ENCODE data around the gene RASGRP1. TPM values are rescaled to one million over a fixed set of nuclear protein-coding genes. Genes with fewer than 3 reads are reported as not detected.

The RASGRP1 gene
- polyA plus RNA-seq, 1 donor (not counting 4 experiments of a cell fraction or from before 2014, with no cell fraction given): 0.28 TPM

- no peak overlapping the region for H3K4me2 ChIP-seq (ENCODE audit: control insufficient read depth, extremely low read depth, insufficient read depth, low read depth, low read length)
- no peak overlapping the region for H2AFZ ChIP-seq (ENCODE audit: control insufficient read depth, low read length)
- H3K4me1 ChIP-seq (ENCODE audit: control insufficient read depth, extremely low read depth, insufficient read depth, low read length): no peaks in the 10 kb centered on the region
- H3K9me3 ChIP-seq (ENCODE audit: control insufficient read depth, low read depth, low read length): no peaks in the 10 kb centered on the region
- TF ChIP-seq EZH2 (IDR thresholded peaks at IDR 0.05; ENCODE audit: low read length): no peak
- TF ChIP-seq CTCF (optimal IDR thresholded peaks at IDR 0.05 in 1 of 3, IDR thresholded peaks at IDR 0.05 in 1 of 3, conservative IDR thresholded peaks at IDR 0.05 in 1 of 3; ENCODE audit: extremely low read depth in 1 of 3, insufficient read depth in 2 of 3, low read length in 3 of 3): no peak
- peaks cover 4% of the 10 kb centered on the region for H3K27me3 ChIP-seq (ENCODE audit: control insufficient read depth, extremely low read depth, insufficient read depth, low read length)
- no peaks in the 10 kb centered on the region for H3K36me3 ChIP-seq (ENCODE audit: control insufficient read depth in 2 of 2, extremely low read depth in 1 of 2, insufficient read depth in 2 of 2, low read length in 2 of 2)
- H3K9me1 ChIP-seq (ENCODE audit: control insufficient read depth, extremely low read depth, insufficient read depth, low read length): no peaks in the 10 kb centered on the region
- dilution Hi-C loops (cut with MboI; ENCODE audit: extremely low pct_ligation_motif_present, low sequenced_read_pairs): loop anchor here (25.0 kb wide), 1 partner anchor 166 kb away; no protein-coding TSS in a partner anchor
- DNase-seq (ENCODE audit: low read depth, low spot score): no peak
- no peak overlapping the region for H3K9ac ChIP-seq (ENCODE audit: control insufficient read depth, extremely low read depth, insufficient read depth, low read length)
- no peak for FAIRE-seq
- H3K27ac ChIP-seq (ENCODE audit: control insufficient read depth, insufficient read depth, low read length): no peak overlapping the region
- H3K79me2 ChIP-seq (ENCODE audit: control insufficient read depth, insufficient read depth, low read length): no peaks in the 10 kb centered on the region
- no peak overlapping the region for H3K4me3 ChIP-seq (ENCODE audit: control insufficient read depth in 2 of 3, extremely low read depth in 1 of 3, insufficient read depth in 2 of 3, low read depth in 1 of 3, low read length in 3 of 3)
- no peaks in the 10 kb centered on the region for H4K20me1 ChIP-seq (ENCODE audit: control insufficient read depth, extremely low read depth, insufficient read depth, low read length)
Observed at GRCh38 chr15:38521316-38521715, 43.3 kb downstream of the RASGRP1 start.

GRCh38 chr15:38520035-38520434, 44.6 kb downstream of the RASGRP1 start:
- H3K9ac ChIP-seq (ENCODE audit: control insufficient read depth, extremely low read depth, insufficient read depth, low read length): no peak overlapping the region
- H2AFZ ChIP-seq (ENCODE audit: control insufficient read depth, low read length): no peak overlapping the region
- no peaks in the 10 kb centered on the region for H3K9me3 ChIP-seq (ENCODE audit: control insufficient read depth, low read depth, low read length)
- H3K27me3 ChIP-seq (ENCODE audit: control insufficient read depth, extremely low read depth, insufficient read depth, low read length): peaks cover 8% of the 10 kb centered on the region
- dilution Hi-C loops (cut with MboI; ENCODE audit: extremely low pct_ligation_motif_present, low sequenced_read_pairs): loop anchor here (25.0 kb wide), 1 partner anchor 167 kb away; no protein-coding TSS in a partner anchor
- H3K4me3 ChIP-seq (ENCODE audit: control insufficient read depth in 2 of 3, extremely low read depth in 1 of 3, insufficient read depth in 2 of 3, low read depth in 1 of 3, low read length in 3 of 3): no peak overlapping the region
- no peaks in the 10 kb centered on the region for H4K20me1 ChIP-seq (ENCODE audit: control insufficient read depth, extremely low read depth, insufficient read depth, low read length)
- no peaks in the 10 kb centered on the region for H3K4me1 ChIP-seq (ENCODE audit: control insufficient read depth, extremely low read depth, insufficient read depth, low read length)
- no peak for DNase-seq (ENCODE audit: low read depth, low spot score)
- no peak overlapping the region for H3K27ac ChIP-seq (ENCODE audit: control insufficient read depth, insufficient read depth, low read length)
- H3K4me2 ChIP-seq (ENCODE audit: control insufficient read depth, extremely low read depth, insufficient read depth, low read depth, low read length): no peak overlapping the region
- no peak for TF ChIP-seq CTCF (optimal IDR thresholded peaks at IDR 0.05 in 1 of 3, IDR thresholded peaks at IDR 0.05 in 1 of 3, conservative IDR thresholded peaks at IDR 0.05 in 1 of 3; ENCODE audit: extremely low read depth in 1 of 3, insufficient read depth in 2 of 3, low read length in 3 of 3)
- TF ChIP-seq EZH2 (IDR thresholded peaks at IDR 0.05; ENCODE audit: low read length): no peak
- no peak for FAIRE-seq
- H3K9me1 ChIP-seq (ENCODE audit: control insufficient read depth, extremely low read depth, insufficient read depth, low read length): no peaks in the 10 kb centered on the region
- H3K36me3 ChIP-seq (ENCODE audit: control insufficient read depth in 2 of 2, extremely low read depth in 1 of 2, insufficient read depth in 2 of 2, low read length in 2 of 2): no peaks in the 10 kb centered on the region
- H3K79me2 ChIP-seq (ENCODE audit: control insufficient read depth, insufficient read depth, low read length): no peaks in the 10 kb centered on the region

Data from keratinocyte (primary cell).